ENCODE results near the gene MTCP1. TPM values are rescaled to one million over a fixed set of nuclear protein-coding genes. Genes with fewer than 3 reads are reported as not detected.

Gene MTCP1
- polyA plus RNA-seq, 1 donor from 2014 or later, result 1.1 TPM

GRCh38 chrX:155028129-155028528 lies 42.8 kb downstream of the MTCP1 start:
- Histone ChIP-seq H3K9me2 (ENCODE audit: insufficient read depth, low read length) (no peaks in the 10 kb centered on the region), H4K20me1 (ENCODE audit: insufficient read depth) (no peaks in the 10 kb centered on the region), H2AFZ (ENCODE audit: low read depth, low read length) (no peak overlapping the region), H3F3A (ENCODE audit: insufficient read depth, low read length, poor library complexity, severe bottlenecking) (no peaks in the 10 kb centered on the region), H3K79me2 (replicated peaks; ENCODE audit: insufficient read depth, low read length) (peaks cover 24% of the 10 kb centered on the region), H3K27ac (ENCODE audit: low read length) (peak overlapping the region; percentile 88), H3K36me3 (ENCODE audit: insufficient read depth, low read length) (no peaks in the 10 kb centered on the region), H3K27me3 (ENCODE audit: insufficient read depth, low read depth, low read length) (no peaks in the 10 kb centered on the region), H3K9me3 (ENCODE audit: low read length) (no peaks in the 10 kb centered on the region), H3K4me3 (ENCODE audit: low read length) (peak overlapping the region; percentile 81), H3K9ac (ENCODE audit: low read length) (peak overlapping the region; percentile 83), H3K4me2 (ENCODE audit: low read length) (peak overlapping the region; percentile 55)
- TF ChIP-seq EZH2 (IDR thresholded peaks at IDR 0.05; ENCODE audit: borderline replicate concordance, insufficient read depth, low read length, poor library complexity, severe bottlenecking) (no peak), POLR2AphosphoS5 (IDR thresholded peaks at IDR 0.05) (no peak), CTCF (IDR thresholded peaks at IDR 0.05; ENCODE audit: poor library complexity, severe bottlenecking) (no peak), SMC3 (conservative IDR thresholded peaks at IDR 0.05; ENCODE audit: poor library complexity) (no peak), REST (IDR thresholded peaks at IDR 0.05; ENCODE audit: borderline replicate concordance) (no peak), MXI1 (conservative IDR thresholded peaks at IDR 0.05; ENCODE audit: poor library complexity, severe bottlenecking) (no peak), RAD21 (conservative IDR thresholded peaks at IDR 0.05) (no peak), EP300 (conservative IDR thresholded peaks at IDR 0.05; ENCODE audit: poor library complexity, severe bottlenecking) (no peak), TAF1 (IDR thresholded peaks at IDR 0.05; ENCODE audit: low read depth) (no peak)

- TF ChIP-seq MXI1 (conservative IDR thresholded peaks at IDR 0.05; ENCODE audit: poor library complexity, severe bottlenecking) (no peak), EZH2 (IDR thresholded peaks at IDR 0.05; ENCODE audit: borderline replicate concordance, insufficient read depth, low read length, poor library complexity, severe bottlenecking) (no peak), RAD21 (conservative IDR thresholded peaks at IDR 0.05) (no peak)
- Histone ChIP-seq H3K27ac (ENCODE audit: low read length) (peak overlapping the region; percentile 88), H3K27me3 (ENCODE audit: insufficient read depth, low read depth, low read length) (no peaks in the 10 kb centered on the region)
Measured at GRCh38 chrX:155027509-155028066, 43.3 kb downstream of the MTCP1 start.

More at GRCh38 chrX:155027509-155028066, 43.3 kb downstream of the MTCP1 start:
- H3K4me3 ChIP-seq (ENCODE audit: low read length), result peak overlapping the region; percentile 81
- H3K36me3 ChIP-seq (ENCODE audit: insufficient read depth, low read length), result no peaks in the 10 kb centered on the region
- H3F3A ChIP-seq (ENCODE audit: insufficient read depth, low read length, poor library complexity, severe bottlenecking), result no peaks in the 10 kb centered on the region
- no peaks in the 10 kb centered on the region for H3K9me2 ChIP-seq (ENCODE audit: insufficient read depth, low read length)
- H4K20me1 ChIP-seq (ENCODE audit: insufficient read depth), result no peaks in the 10 kb centered on the region
- H3K9ac ChIP-seq (ENCODE audit: low read length), result peak overlapping the region; percentile 83
- H3K79me2 ChIP-seq (replicated peaks; ENCODE audit: insufficient read depth, low read length), result peaks cover 23% of the 10 kb centered on the region
- peak overlapping the region; percentile 40 for H2AFZ ChIP-seq (ENCODE audit: low read depth, low read length)
- no peaks in the 10 kb centered on the region for H3K9me3 ChIP-seq (ENCODE audit: low read length)
- peak overlapping the region; percentile 55 for H3K4me2 ChIP-seq (ENCODE audit: low read length)

All from neural cell (in vitro differentiated cells).